ENCODE measurements around the gene NCCRP1. TPM values are rescaled to one million over a fixed set of nuclear protein-coding genes. Genes with fewer than 3 reads are reported as not detected.

Gene NCCRP1
- total RNA-seq, 4 donors from 2014 or later, result not detected

GRCh38 chr19:39174142-39174541 is 22.6 kb upstream of the NCCRP1 start:
- Histone ChIP-seq H3K36me3 (peaks cover 2 to 100% (median 10%) of the 10 kb centered on the region in 3 donors), H3K27me3 (no peaks in the 10 kb centered on the region), H3K9me3 (no peaks in the 10 kb centered on the region), H3K4me1 (peaks cover 0 to 28% (median 0%) of the 10 kb centered on the region in 4 donors), H3K27ac (no peak overlapping the region), H3K4me3 (no peak overlapping the region)
- TF ChIP-seq EP300 (IDR thresholded peaks at IDR 0.05) (no peak), POLR2A (IDR thresholded peaks at IDR 0.05) (no peak), CTCF (IDR thresholded peaks at IDR 0.05) (no peak)
- no peak for DNase-seq (ENCODE audit: low spot score in 2 of 2)
- WGBS, 2 donors, result 71 to 78% methylated on average over 16 of the region's 16 CpGs

- Histone ChIP-seq H3K27ac (no peak overlapping the region), H3K27me3 (no peaks in the 10 kb centered on the region), H3K9me3 (no peaks in the 10 kb centered on the region), H3K4me3 (no peak overlapping the region), H3K36me3 (peaks cover 2 to 100% (median 10%) of the 10 kb centered on the region in 3 donors), H3K4me1 (peaks cover 0 to 29% (median 0%) of the 10 kb centered on the region in 4 donors)
- no peak for TF ChIP-seq EP300 (IDR thresholded peaks at IDR 0.05)
- no peak for TF ChIP-seq CTCF (IDR thresholded peaks at IDR 0.05)
- TF ChIP-seq POLR2A (IDR thresholded peaks at IDR 0.05), result no peak
- 86 to 87% methylated on average over 33 to 43 of the region's 43 CpGs for WGBS, 2 donors
- no peak for DNase-seq (ENCODE audit: low spot score in 2 of 2)
Observed at GRCh38 chr19:39174558-39175544, 21.9 kb upstream of the NCCRP1 start.

- no peak for DNase-seq (ENCODE audit: low spot score in 2 of 2)
- WGBS, 2 donors, result 86 to 88% methylated on average over 4 to 7 of the region's 7 CpGs
Observed at GRCh38 chr19:39175564-39175963, 21.2 kb upstream of the NCCRP1 start.

GRCh38 chr19:39177110-39177699 is 19.6 kb upstream of the NCCRP1 start:
- peaks cover 2 to 99% (median 10%) of the 10 kb centered on the region in 3 donors for H3K36me3 ChIP-seq
- 85 to 96% methylated on average over 9 of the region's 10 CpGs for WGBS, 2 donors

More at GRCh38 chr19:39175564-39175963, 21.2 kb upstream of the NCCRP1 start:
- H3K36me3 ChIP-seq, result peaks cover 2 to 100% (median 10%) of the 10 kb centered on the region in 3 donors
- H3K4me3 ChIP-seq, result no peak overlapping the region
- no peak overlapping the region for H3K27ac ChIP-seq
- H3K27me3 ChIP-seq, result no peaks in the 10 kb centered on the region
- H3K9me3 ChIP-seq, result no peaks in the 10 kb centered on the region
- peaks cover 0 to 26% (median 0%) of the 10 kb centered on the region in 4 donors for H3K4me1 ChIP-seq
- TF ChIP-seq POLR2A (IDR thresholded peaks at IDR 0.05) (no peak), EP300 (IDR thresholded peaks at IDR 0.05) (no peak), CTCF (IDR thresholded peaks at IDR 0.05) (no peak)

More at GRCh38 chr19:39177110-39177699, 19.6 kb upstream of the NCCRP1 start:
- H3K4me3 ChIP-seq, result no peak overlapping the region
- no peak for DNase-seq (ENCODE audit: low spot score in 2 of 2)
- TF ChIP-seq CTCF (IDR thresholded peaks at IDR 0.05), result no peak
- no peak for TF ChIP-seq POLR2A (IDR thresholded peaks at IDR 0.05)
- no peak for TF ChIP-seq EP300 (IDR thresholded peaks at IDR 0.05)
- no peaks in the 10 kb centered on the region for H3K9me3 ChIP-seq
- peaks cover 0 to 22% (median 0%) of the 10 kb centered on the region in 4 donors for H3K4me1 ChIP-seq
- H3K27ac ChIP-seq, result no peak overlapping the region
- no peaks in the 10 kb centered on the region for H3K27me3 ChIP-seq
